HG03139 (cell line): Measurements from ENCODE around the gene AGPAT3.

Source experiments
- ATAC-seq: cut with Tn5 transposase; IDR thresholded peaks from one replicate; pipeline ENCODE4 v1.9.1; 2021; ENCODE audit not compliant: unreplicated experiment

Gene AGPAT3

GRCh38 chr21:43971992-43972255 is 106.9 kb downstream of the AGPAT3 start:
- ATAC-seq, result no peak

GRCh38 chr21:43972850-43973633 is 108.0 kb downstream of the AGPAT3 start:
- ATAC-seq, result no peak

GRCh38 chr21:43973634-43973955 is 108.6 kb downstream of the AGPAT3 start:
- ATAC-seq, result no peak

GRCh38 chr21:43974791-43975468 is 109.9 kb downstream of the AGPAT3 start:
- no peak for ATAC-seq

- no peak for ATAC-seq
Observed at GRCh38 chr21:43975469-43976098, 110.6 kb downstream of the AGPAT3 start.

GRCh38 chr21:43976661-43977060 is 111.6 kb downstream of the AGPAT3 start:
- ATAC-seq, result no peak

GRCh38 chr21:43978060-43978459 is 113.0 kb downstream of the AGPAT3 start:
- no peak for ATAC-seq

GRCh38 chr21:43979654-43980053 is 114.6 kb downstream of the AGPAT3 start:
- ATAC-seq, result no peak

GRCh38 chr21:43981151-43981870 is 116.3 kb downstream of the AGPAT3 start:
- no peak for ATAC-seq

GRCh38 chr21:43981871-43982210 is 116.8 kb downstream of the AGPAT3 start:
- no peak for ATAC-seq

GRCh38 chr21:43982489-43983078 is 117.6 kb downstream of the AGPAT3 start:
- no peak for ATAC-seq

GRCh38 chr21:43983390-43983789 is 118.4 kb downstream of the AGPAT3 start:
- no peak for ATAC-seq

GRCh38 chr21:43983860-43984420 is 118.9 kb downstream of the AGPAT3 start:
- no peak for ATAC-seq

- ATAC-seq, result no peak
Observed at GRCh38 chr21:43984905-43985689, 120.1 kb downstream of the AGPAT3 start.

GRCh38 chr21:43985690-43986251 is 120.7 kb downstream of the AGPAT3 start:
- ATAC-seq, result no peak

GRCh38 chr21:43986544-43987451 is 121.8 kb downstream of the AGPAT3 start:
- no peak for ATAC-seq

- ATAC-seq, result no peak
Observed at GRCh38 chr21:43987509-43987908, 122.5 kb downstream of the AGPAT3 start.

GRCh38 chr21:43988016-43988415 is 123.0 kb downstream of the AGPAT3 start:
- ATAC-seq, result no peak
